ENCODE results near the gene C1QL1.

GRCh38 chr17:44927696-44928095, 40.4 kb downstream of the C1QL1 start:
- TF ChIP-seq MYC (IDR thresholded peaks at IDR 0.05; ENCODE audit: low read depth, low read length) = no peak
- TF ChIP-seq MYC (CRISPR knock-in tag; IDR thresholded peaks at IDR 0.05; ENCODE audit: borderline replicate concordance, low read depth) = no peak
- TF ChIP-seq ZNF592 (IDR thresholded peaks at IDR 0.05) = no peak
- TF ChIP-seq EP300 (IDR thresholded peaks at IDR 0.05; ENCODE audit: low read length) = no peak
- TF ChIP-seq ZNF644 (tag; IDR thresholded peaks at IDR 0.05; ENCODE audit: low read depth) = no peak
- TF ChIP-seq BMI1 (IDR thresholded peaks at IDR 0.05; ENCODE audit: low read length) = no peak
- no peak for TF ChIP-seq POLR2A (conservative IDR thresholded peaks at IDR 0.05)
- TF ChIP-seq HES1 (IDR thresholded peaks at IDR 0.05; ENCODE audit: low read depth) = no peak

Data from K562 (cell line).